ENCODE data around the gene GTF2F2. TPM values are rescaled to one million over a fixed set of nuclear protein-coding genes. Genes with fewer than 3 reads are reported as not detected.

Gene GTF2F2
- total RNA-seq, 1 donor from 2014 or later, result 24.8 TPM

DNA sequence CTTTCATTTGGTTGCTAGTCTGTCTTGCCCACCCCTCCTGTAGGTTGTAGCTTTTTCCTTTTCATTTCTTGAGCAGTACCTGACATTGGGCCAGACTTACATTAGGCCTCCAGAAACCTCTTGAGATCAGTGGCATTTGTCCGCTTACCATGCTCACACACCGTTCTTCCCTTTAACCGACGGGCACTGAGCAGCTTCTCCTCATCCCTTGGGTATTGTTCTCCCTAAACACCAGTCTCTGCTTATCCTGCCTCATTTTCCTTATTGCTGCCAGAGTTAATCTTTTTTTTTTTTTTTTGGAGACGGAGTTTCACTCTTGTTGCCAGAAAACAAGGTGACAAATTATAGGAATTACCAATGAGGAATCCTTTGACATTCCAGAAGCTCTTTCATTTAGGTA lies 107.7 kb downstream of the GTF2F2 start:
- no peak for DNase-seq (ENCODE audit: low spot score, unreplicated experiment)
- no peaks in the 10 kb centered on the region for H3K9me3 Mint-ChIP-seq (ENCODE audit: low read depth)
- H3K4me1 Mint-ChIP-seq (ENCODE audit: low read depth), result peaks cover 3% of the 10 kb centered on the region
- no peak overlapping the region for H3K4me3 Mint-ChIP-seq (ENCODE audit: low read depth)
- peaks cover 5% of the 10 kb centered on the region for H3K36me3 Mint-ChIP-seq (ENCODE audit: insufficient read depth)
- TF ChIP-seq, protein P1, sequence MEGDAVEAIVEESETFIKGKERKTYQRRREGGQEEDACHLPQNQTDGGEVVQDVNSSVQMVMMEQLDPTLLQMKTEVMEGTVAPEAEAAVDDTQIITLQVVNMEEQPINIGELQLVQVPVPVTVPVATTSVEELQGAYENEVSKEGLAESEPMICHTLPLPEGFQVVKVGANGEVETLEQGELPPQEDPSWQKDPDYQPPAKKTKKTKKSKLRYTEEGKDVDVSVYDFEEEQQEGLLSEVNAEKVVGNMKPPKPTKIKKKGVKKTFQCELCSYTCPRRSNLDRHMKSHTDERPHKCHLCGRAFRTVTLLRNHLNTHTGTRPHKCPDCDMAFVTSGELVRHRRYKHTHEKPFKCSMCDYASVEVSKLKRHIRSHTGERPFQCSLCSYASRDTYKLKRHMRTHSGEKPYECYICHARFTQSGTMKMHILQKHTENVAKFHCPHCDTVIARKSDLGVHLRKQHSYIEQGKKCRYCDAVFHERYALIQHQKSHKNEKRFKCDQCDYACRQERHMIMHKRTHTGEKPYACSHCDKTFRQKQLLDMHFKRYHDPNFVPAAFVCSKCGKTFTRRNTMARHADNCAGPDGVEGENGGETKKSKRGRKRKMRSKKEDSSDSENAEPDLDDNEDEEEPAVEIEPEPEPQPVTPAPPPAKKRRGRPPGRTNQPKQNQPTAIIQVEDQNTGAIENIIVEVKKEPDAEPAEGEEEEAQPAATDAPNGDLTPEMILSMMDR (IDR thresholded peaks at IDR 0.05; ENCODE audit: unreplicated experiment), result no peak
- H3K27ac Mint-ChIP-seq, result no peak overlapping the region
- H3K27me3 Mint-ChIP-seq, result no peaks in the 10 kb centered on the region

DNA sequence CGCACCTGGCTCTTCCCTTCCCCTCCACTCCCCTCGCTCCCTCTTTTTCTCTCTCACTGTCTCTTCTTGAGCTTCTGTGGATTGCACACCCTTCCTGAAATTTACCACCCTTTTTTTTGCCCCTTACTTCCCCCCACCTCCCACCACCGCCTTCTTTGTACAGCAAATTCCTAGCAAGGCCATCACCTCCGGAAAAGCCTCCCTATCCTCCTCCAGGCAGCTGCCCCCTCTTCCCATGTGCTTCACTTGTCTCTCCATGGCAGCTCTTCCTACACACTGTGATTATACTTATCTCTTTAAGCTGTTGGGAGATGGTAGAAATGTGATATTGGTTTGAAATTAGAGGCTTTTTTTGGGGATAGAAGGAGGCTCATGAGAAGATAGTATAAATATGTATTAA lies 108.9 kb downstream of the GTF2F2 start:
- Mint-ChIP-seq H3K9me3 (ENCODE audit: low read depth) (no peaks in the 10 kb centered on the region), H3K36me3 (ENCODE audit: insufficient read depth) (peaks cover 5% of the 10 kb centered on the region), H3K27ac (no peak overlapping the region), H3K27me3 (no peaks in the 10 kb centered on the region), H3K4me1 (ENCODE audit: low read depth) (peaks cover 3% of the 10 kb centered on the region), H3K4me3 (ENCODE audit: low read depth) (no peak overlapping the region)
- TF ChIP-seq, protein P1 (IDR thresholded peaks at IDR 0.05; ENCODE audit: unreplicated experiment), result no peak
- no peak for DNase-seq (ENCODE audit: low spot score, unreplicated experiment)

DNA sequence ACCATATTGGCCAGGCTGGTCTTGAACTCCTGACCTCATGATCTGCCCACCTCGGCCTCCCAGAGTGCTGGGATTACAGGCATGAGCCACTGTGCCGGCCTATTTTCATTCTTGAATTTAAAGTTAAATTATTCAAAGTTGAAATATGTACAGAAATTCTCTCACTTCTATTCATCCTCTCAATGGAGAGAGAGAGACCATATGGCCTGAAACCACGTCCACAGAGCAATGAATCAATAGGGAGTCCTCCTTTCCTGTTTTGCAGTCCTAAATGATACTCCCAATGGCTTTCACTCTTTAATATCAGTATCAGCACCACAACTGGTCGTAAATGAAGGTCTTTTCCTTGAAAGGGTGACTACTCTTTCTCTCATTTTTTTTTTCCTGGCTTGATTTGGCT lies 111.0 kb downstream of the GTF2F2 start:
- Mint-ChIP-seq H3K9me3 (ENCODE audit: low read depth) (no peaks in the 10 kb centered on the region), H3K36me3 (ENCODE audit: insufficient read depth) (peaks cover 5% of the 10 kb centered on the region), H3K27me3 (no peaks in the 10 kb centered on the region), H3K27ac (no peak overlapping the region), H3K4me3 (ENCODE audit: low read depth) (no peak overlapping the region), H3K4me1 (ENCODE audit: low read depth) (peaks cover 3% of the 10 kb centered on the region)
- TF ChIP-seq, protein P1 (IDR thresholded peaks at IDR 0.05; ENCODE audit: unreplicated experiment), result no peak
- DNase-seq (ENCODE audit: low spot score, unreplicated experiment), result no peak

DNA sequence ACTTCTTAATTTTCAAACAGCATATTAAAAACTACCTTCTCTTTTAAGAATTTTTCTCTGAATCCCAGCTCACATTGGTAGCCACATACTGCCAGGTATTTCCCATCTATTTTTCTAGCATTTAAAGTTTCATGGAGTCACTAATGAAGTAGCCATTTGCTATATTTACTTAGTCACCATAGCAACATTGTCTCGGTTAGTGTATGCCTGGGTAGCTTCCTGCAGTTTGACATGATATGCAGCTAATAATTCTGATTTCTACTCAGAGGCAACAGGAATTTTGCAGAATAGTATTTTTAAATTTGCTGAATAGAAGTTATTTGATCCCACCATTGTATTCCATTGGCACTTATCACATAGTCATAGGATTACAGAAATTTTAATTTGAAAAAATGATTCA lies 111.4 kb downstream of the GTF2F2 start:
- TF ChIP-seq, protein P1 (IDR thresholded peaks at IDR 0.05; ENCODE audit: unreplicated experiment), result no peak
- Mint-ChIP-seq H3K36me3 (ENCODE audit: insufficient read depth) (peaks cover 5% of the 10 kb centered on the region), H3K4me1 (ENCODE audit: low read depth) (peaks cover 3% of the 10 kb centered on the region), H3K27me3 (no peaks in the 10 kb centered on the region), H3K27ac (no peak overlapping the region), H3K9me3 (ENCODE audit: low read depth) (no peaks in the 10 kb centered on the region), H3K4me3 (ENCODE audit: low read depth) (no peak overlapping the region)
- no peak for DNase-seq (ENCODE audit: low spot score, unreplicated experiment)

DNA sequence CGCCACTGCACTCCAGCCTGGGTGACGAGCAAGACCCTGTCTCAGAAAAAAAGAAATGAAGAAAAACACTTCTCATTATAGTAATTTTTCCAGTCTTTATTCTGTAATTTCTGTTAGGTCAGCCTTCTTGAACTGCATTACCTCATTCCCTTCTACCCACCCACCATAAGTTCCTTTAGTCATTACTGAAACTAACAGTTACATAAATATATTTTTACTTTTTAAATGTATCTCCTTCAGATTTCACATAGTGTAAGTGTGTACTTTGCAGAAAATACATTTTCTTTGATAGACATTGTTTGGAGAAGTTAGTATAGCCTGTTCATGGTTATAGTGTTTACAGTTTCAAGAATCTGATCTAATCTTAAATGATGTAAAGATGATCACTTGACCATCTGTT lies 112.3 kb downstream of the GTF2F2 start:
- DNase-seq (ENCODE audit: low spot score, unreplicated experiment), result no peak
- H3K27ac Mint-ChIP-seq, result no peak overlapping the region
- TF ChIP-seq, protein P1 (IDR thresholded peaks at IDR 0.05; ENCODE audit: unreplicated experiment), result no peak
- peaks cover 5% of the 10 kb centered on the region for H3K36me3 Mint-ChIP-seq (ENCODE audit: insufficient read depth)
- peaks cover 3% of the 10 kb centered on the region for H3K4me1 Mint-ChIP-seq (ENCODE audit: low read depth)
- no peaks in the 10 kb centered on the region for H3K27me3 Mint-ChIP-seq
- no peaks in the 10 kb centered on the region for H3K9me3 Mint-ChIP-seq (ENCODE audit: low read depth)
- no peak overlapping the region for H3K4me3 Mint-ChIP-seq (ENCODE audit: low read depth)

All from progenitor cell of endocrine pancreas (in vitro differentiated cells).